MG63 (cell line): ENCODE measurements around the gene STRADA. TPM values are rescaled to one million over a fixed set of nuclear protein-coding genes. Genes with fewer than 3 reads are reported as not detected.
A peak's percentile ranks its signal among the peaks of the same experiment; 100 is the strongest.
"Not testable (repeated sequence)": the region's sequence is repeated elsewhere in the genome, so short reads cannot be mapped to it uniquely, and the experiment has no call there.

Source experiments
- DNase-seq: peaks from one replicate; pipeline ENCODE4 v3.0.0-alpha.2; 2020
- H3K27me3 ChIP-seq: fragments of 250-450 bp; sonication (Bioruptor Pico); 2 replicates; pipeline ENCODE4 v1.5.1; 2020; ENCODE audit warnings: mild to moderate bottlenecking, moderate library complexity
- H3K36me3 ChIP-seq: fragments of 250-450 bp; sonication (Bioruptor Pico); 2 replicates; pipeline ENCODE4 v1.5.1; 2020; ENCODE audit warnings: mild to moderate bottlenecking, moderate library complexity
- H3K4me3 ChIP-seq: fragments of 250-450 bp; sonication (Bioruptor Pico); 2 replicates; pipeline ENCODE4 v1.5.1; 2020; ENCODE audit warnings: mild to moderate bottlenecking, moderate library complexity
- H3K9me3 ChIP-seq: fragments of 250-450 bp; sonication (Bioruptor Pico); 2 replicates; pipeline ENCODE4 v1.5.1; 2020; ENCODE audit warnings: mild to moderate bottlenecking, moderate library complexity
- total RNA-seq: library from RNA; depleted of rRNA; stranded (reverse); fragments of >200 nt; shearing (Covaris generic); gene quantifications from 2 replicates; pipeline ENCODE4 v1.2.3, GENCODE V29; 2014; ENCODE audit warnings: low replicate concordance

STRADA gene
- total RNA-seq, 1 experiment from 2014 or later: 18.7 TPM

GRCh38 chr17:63764716-63765115 lies 23.1 kb upstream of the STRADA start:
- no peak overlapping the region for H3K4me3 ChIP-seq
- H3K36me3 ChIP-seq: peaks cover 88% of the 10 kb centered on the region
- no peak for DNase-seq
- no peaks in the 10 kb centered on the region for H3K27me3 ChIP-seq
- H3K9me3 ChIP-seq: no peaks in the 10 kb centered on the region

DNA sequence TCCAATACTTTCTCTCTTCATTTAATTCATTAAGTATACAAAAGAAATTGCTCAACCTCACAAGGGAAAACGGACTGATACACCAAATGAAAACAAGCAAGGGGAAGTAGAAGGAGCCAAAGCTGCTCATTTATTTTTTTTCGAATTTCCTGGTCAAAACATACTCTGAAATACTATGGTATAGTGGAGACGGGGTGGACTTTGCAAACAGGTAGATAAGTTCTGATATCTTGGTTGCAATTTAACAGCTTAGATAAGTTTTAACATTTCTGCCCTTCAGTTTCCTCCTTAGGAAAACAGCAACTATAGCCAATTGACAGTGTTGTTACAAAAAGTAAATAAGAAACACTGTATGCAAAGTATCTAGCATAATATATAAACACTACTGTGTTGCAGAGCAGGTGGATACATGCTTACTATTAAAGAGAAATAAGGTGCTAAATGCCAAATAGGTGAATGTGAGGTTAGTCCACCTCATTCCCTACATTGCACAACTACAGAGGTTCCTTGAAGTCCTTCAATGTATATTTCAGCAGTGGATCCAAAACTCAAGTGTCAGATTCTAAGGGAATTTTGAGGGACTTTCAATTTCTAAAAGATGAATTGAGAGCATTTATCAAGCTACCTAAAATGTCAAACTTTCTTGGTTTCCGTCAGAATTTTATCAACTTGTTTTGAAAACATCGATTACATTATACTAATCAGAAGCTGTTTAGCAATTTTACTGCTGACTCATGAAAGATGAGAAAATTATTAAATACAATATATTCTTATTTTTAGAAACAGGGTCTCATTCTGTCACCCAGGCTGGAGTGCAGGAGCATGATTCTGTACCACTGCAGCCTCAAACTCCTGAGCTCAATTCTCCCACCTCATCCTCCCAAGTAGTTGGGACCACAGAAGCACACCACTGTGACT lies 20.8 kb upstream of the STRADA start:
- no peaks in the 10 kb centered on the region for H3K27me3 ChIP-seq
- peaks cover 90% of the 10 kb centered on the region for H3K36me3 ChIP-seq
- DNase-seq: no peak
- no peaks in the 10 kb centered on the region for H3K9me3 ChIP-seq
- no peak overlapping the region for H3K4me3 ChIP-seq

DNA sequence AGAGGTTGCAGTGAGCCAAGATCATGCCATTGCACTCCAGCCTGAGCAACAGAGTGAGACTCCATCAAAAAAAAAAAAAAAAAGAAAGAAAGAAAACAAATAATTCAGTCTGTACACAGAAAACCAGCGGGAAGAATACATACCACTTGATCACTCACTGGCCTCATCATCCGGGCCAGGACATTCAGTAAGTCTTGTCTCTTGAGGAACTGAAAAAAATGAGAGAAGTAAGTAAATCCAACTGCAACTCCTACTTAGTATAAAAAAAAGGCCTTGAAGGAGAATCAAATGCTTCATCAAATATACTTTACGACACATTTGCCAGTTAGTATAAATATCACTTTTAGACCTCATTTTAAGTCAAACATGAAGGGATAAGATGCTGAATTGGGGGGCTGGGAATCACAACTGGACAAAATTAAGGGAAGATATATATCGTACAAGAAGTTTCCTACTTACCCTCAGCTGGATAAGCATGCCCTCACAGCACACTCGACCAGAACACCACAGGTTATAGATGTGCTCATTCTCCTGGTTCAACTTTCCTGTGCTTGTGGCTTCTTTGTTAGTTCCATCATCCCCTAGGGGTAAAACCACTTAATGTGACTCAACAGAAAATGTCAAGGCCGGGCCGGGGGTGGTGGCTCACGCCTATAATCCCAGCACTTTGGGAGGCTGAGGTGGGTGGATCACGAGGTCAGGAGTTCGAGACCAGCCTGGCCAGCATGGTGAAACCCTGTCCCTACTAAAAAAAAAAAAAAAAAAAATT lies 19.4 kb upstream of the STRADA start:
- no peaks in the 10 kb centered on the region for H3K27me3 ChIP-seq
- H3K9me3 ChIP-seq: no peaks in the 10 kb centered on the region
- peaks cover 87% of the 10 kb centered on the region for H3K36me3 ChIP-seq
- no peak overlapping the region for H3K4me3 ChIP-seq
- no peak for DNase-seq

- Histone ChIP-seq H3K36me3 (peaks cover 81% of the 10 kb centered on the region), H3K27me3 (no peaks in the 10 kb centered on the region), H3K4me3 (no peak overlapping the region), H3K9me3 (no peaks in the 10 kb centered on the region)
- DNase-seq: no peak
Observed at GRCh38 chr17:63758428-63758827, 16.8 kb upstream of the STRADA start.

DNA sequence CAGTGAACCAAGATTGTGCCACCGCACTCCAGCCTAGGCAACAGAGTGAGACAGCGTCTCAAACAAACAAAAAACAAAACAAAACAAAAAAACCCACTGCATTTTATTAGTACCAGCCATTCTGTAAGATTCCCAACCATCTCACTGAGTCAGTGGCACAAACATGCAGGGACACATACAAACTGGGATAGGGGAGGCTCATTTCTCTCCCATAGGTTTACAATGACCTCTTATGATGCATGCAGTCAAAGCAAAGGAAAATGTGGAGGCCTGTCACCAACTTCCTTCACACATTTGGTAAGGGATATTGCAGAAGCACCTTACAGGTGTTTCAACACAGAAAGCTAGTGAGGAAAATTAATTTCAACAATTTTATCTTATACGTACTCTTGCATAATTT lies 12.4 kb upstream of the STRADA start:
- no peaks in the 10 kb centered on the region for H3K27me3 ChIP-seq
- DNase-seq: no peak
- no peaks in the 10 kb centered on the region for H3K9me3 ChIP-seq
- peaks cover 79% of the 10 kb centered on the region for H3K36me3 ChIP-seq
- H3K4me3 ChIP-seq: no peak overlapping the region

GRCh38 chr17:63753215-63753614 lies 11.6 kb upstream of the STRADA start:
- H3K27me3 ChIP-seq: no peaks in the 10 kb centered on the region
- no peak overlapping the region for H3K4me3 ChIP-seq
- DNase-seq: no peak
- H3K9me3 ChIP-seq: no peaks in the 10 kb centered on the region
- peaks cover 79% of the 10 kb centered on the region for H3K36me3 ChIP-seq

DNA sequence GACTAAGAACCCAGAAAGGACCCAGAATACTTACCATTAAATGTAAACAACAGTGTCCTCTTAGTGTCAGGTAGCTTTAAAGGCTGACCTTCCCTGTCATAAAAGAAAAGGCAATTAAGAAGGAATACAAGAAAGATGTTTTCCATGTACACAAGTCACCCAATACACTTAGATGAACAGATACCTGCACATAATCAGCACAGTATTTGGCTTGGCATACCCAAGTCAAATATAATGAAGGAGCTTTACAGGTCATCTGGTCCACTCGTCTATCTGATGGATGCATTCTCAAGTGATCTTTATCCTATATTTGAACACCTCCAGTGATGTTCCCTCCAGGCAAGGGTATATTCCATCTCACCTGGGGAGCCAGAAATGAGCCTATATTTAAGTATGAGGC lies 11.1 kb upstream of the STRADA start:
- no peaks in the 10 kb centered on the region for H3K27me3 ChIP-seq
- no peak overlapping the region for H3K4me3 ChIP-seq
- H3K9me3 ChIP-seq: no peaks in the 10 kb centered on the region
- H3K36me3 ChIP-seq: peaks cover 79% of the 10 kb centered on the region
- DNase-seq: no peak

DNA sequence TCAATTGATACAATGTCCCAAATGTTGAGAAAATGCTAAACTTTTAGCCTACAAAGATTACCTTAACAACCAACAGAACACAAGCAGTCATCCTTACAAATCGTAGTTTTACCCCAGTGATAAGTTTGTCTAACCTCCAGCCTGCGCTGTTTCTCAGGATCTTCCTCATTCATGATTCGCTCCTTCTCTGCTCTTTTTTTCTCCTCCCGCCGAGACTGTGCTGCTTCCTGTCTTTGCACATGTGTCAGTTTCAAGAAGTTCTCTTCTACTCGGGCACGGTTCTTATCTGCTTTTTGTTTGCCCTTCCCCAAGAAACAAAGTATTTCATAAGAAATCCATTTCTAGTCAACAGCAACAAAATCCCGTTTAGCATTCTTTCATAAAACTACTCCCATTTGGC lies 10.2 kb upstream of the STRADA start:
- no peak for DNase-seq
- H3K36me3 ChIP-seq: peaks cover 78% of the 10 kb centered on the region
- H3K9me3 ChIP-seq: no peaks in the 10 kb centered on the region
- H3K27me3 ChIP-seq: no peaks in the 10 kb centered on the region
- no peak overlapping the region for H3K4me3 ChIP-seq

DNA sequence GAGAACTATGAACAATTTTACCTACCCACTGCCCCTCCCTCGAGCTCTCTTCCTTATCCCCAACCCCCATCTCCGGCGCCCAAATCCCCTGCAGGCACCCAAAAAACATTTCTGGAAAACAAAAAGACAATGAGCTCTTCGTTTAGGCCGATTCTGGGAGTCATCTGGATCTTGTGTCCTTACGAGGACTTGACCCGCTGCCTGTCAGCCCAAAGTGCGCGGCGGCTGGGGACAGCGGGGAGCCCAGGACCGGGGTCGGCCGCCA lies 524 bp downstream of the STRADA start:
- Histone ChIP-seq H3K36me3 (peaks cover 25% of the 10 kb centered on the region), H3K9me3 (no peaks in the 10 kb centered on the region), H3K27me3 (no peaks in the 10 kb centered on the region)

GRCh38 chr17:63740464-63741142 lies 996 bp downstream of the STRADA start:
- Histone ChIP-seq H3K4me3 (peak overlapping the region; percentile 96), H3K36me3 (peaks cover 23% of the 10 kb centered on the region), H3K27me3 (no peaks in the 10 kb centered on the region), H3K9me3 (no peaks in the 10 kb centered on the region)
- DNase-seq: no peak

More for the DNA sequence above, 524 bp downstream of the STRADA start:
- peak overlapping the region; percentile 96 for H3K4me3 ChIP-seq
- no peak for DNase-seq

GRCh38 chr17:63735691-63736090 lies 5.9 kb downstream of the STRADA start:
- Histone ChIP-seq H3K9me3 (no peaks in the 10 kb centered on the region), H3K36me3 (peaks cover 3% of the 10 kb centered on the region), H3K27me3 (no peaks in the 10 kb centered on the region), H3K4me3 (no peak overlapping the region)
- no peak for DNase-seq

DNA sequence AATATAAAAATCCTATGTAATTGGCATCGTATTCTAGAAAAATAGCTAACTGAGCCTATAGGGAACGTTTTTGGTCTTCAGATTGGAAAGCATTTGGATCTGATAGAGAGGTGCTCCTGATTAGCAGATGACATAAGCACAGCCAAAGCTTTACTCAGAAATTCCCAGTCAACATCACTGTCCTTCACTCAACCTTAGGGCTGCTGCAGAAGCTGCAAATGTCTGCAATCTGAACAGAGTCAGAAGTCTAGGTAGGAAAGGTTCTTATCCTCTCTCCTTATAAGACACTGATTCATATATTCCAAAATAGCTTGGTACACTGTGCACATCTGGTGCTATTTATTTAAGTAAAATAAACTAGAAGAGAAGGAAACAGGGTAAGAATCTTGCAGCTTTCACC lies 19.2 kb downstream of the STRADA start:
- no peaks in the 10 kb centered on the region for H3K27me3 ChIP-seq
- no peak for DNase-seq
- H3K4me3 ChIP-seq: no peak overlapping the region
- no peaks in the 10 kb centered on the region for H3K9me3 ChIP-seq
- peaks cover 36% of the 10 kb centered on the region for H3K36me3 ChIP-seq

GRCh38 chr17:63720194-63720593 lies 21.4 kb downstream of the STRADA start:
- H3K9me3 ChIP-seq, DNase-seq: not testable (repeated sequence)

DNA sequence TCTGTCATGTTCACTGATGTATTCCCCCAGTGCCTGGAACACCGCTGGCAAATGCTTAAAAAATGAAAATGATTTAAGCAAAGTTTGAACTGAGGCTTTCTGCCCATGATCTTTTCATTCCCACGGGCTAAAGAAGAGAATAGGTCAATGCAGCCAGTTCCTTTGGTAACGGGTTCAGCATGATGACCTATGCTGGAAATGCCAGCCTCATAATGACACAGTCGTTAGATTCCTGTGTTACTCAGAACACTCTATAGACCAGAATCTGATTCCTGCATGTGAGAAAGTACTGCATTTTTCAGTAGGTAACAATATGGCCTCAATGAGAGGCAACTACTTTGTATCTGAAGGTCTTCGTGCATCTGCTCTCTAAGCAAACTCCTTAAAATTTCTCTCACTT lies 22.6 kb downstream of the STRADA start:
- Histone ChIP-seq H3K9me3 (no peaks in the 10 kb centered on the region), H3K4me3 (no peak overlapping the region), H3K27me3 (no peaks in the 10 kb centered on the region), H3K36me3 (peaks cover 29% of the 10 kb centered on the region)
- DNase-seq: no peak

More at GRCh38 chr17:63720194-63720593, 21.4 kb downstream of the STRADA start:
- peaks cover 31% of the 10 kb centered on the region for H3K36me3 ChIP-seq
- H3K27me3 ChIP-seq, H3K4me3 ChIP-seq: not testable (repeated sequence)

GRCh38 chr17:63716426-63716825 lies 25.2 kb downstream of the STRADA start:
- Histone ChIP-seq H3K36me3 (peaks cover 34% of the 10 kb centered on the region), H3K27me3 (no peaks in the 10 kb centered on the region), H3K4me3 (no peak overlapping the region), H3K9me3 (no peaks in the 10 kb centered on the region)
- DNase-seq: no peak

DNA sequence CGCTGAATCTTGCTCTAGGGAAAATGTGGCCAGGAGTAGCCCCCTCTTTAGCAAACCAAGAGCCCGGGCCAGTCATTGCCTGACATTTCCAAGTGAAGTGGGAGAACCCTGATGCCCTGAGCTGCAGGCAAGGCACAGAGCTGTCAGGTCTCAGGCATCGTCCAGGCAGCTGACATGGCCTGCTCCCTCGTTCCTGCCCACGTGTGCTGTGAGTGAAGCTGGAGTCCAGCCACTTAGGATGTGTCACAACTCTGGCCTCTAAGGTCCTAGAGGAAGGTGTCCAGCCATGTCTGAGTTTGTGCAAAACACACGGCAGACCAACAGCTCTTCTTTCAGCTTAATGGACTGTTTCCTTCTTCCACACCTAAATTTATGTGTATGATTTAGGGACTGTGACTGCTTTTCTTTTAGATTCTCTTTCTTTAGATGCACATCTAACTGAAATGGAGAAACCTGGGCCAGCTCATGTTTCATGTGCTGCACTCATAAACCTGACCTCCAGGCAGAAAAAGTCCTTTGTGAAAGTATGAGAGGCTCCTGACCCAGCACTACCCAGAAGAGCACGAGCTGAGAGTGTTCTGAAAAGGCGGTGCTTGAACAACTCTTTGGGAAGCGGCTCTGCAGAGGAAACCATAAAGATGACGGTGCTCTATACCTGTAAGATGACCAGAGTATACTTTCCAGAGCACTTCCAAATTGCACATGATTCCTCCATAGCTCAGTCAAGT lies 26.9 kb downstream of the STRADA start:
- Histone ChIP-seq H3K9me3 (no peaks in the 10 kb centered on the region), H3K27me3 (no peaks in the 10 kb centered on the region), H3K4me3 (no peak overlapping the region), H3K36me3 (peaks cover 47% of the 10 kb centered on the region)
- no peak for DNase-seq

DNA sequence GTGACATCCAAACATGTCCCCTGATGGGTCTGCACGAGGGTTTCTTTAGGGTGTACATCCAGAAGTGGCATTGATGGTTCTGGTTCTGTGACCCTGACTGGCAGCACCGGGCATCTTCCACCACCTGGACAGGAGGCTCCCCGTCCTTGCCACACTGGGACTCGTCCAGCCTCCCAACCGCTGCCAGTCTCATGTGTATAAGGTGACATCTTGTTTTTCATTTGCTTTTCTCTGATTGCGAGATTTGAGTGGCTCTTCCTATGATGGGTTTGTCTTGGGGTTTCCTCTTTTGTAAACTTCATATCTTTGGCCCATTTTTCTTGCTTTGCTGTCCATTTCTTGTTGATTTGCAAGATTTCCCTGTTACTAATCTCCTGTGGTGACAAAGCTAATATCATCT lies 32.5 kb downstream of the STRADA start:
- Histone ChIP-seq H3K9me3 (no peaks in the 10 kb centered on the region), H3K27me3 (no peaks in the 10 kb centered on the region), H3K4me3 (no peak overlapping the region), H3K36me3 (peaks cover 67% of the 10 kb centered on the region)
- DNase-seq: no peak
